H1 (cell line): Measurements from ENCODE around the gene ZC3H18. TPM values are rescaled to one million over a fixed set of nuclear protein-coding genes. Genes with fewer than 3 reads are reported as not detected.

Source experiments
- GABPA ChIP-seq: IDR thresholded peaks from 2 replicates; pipeline ENCODE4 v1.6.1; 2011; ENCODE audit warnings: mild to moderate bottlenecking, low read length, moderate library complexity, borderline replicate concordance; ENCODE audit not compliant: insufficient read depth
- HDAC6 ChIP-seq: IDR thresholded peaks from one replicate; pipeline ENCODE4 v1.7.1; 2012; ENCODE audit warnings: low read depth, mild to moderate bottlenecking, inconsistent platforms, low read length, moderate library complexity
- PHF8 ChIP-seq: fragments of 200-600 bp; sonication (generic); conservative IDR thresholded peaks from 2 replicates; pipeline ENCODE4 v1.7.1; 2012; ENCODE audit warnings: low read depth, mild to moderate bottlenecking, inconsistent platforms, low read length, moderate library complexity
- RNF2 ChIP-seq: fragments of 200-900, 300-1000 bp; sonication (generic); IDR thresholded peaks from 2 replicates; pipeline ENCODE4 v1.7.1; 2016; ENCODE audit warnings: borderline replicate concordance, low read depth, mild to moderate bottlenecking, antibody characterized with exemption, low read length; ENCODE audit not compliant: poor library complexity, severe bottlenecking; ENCODE audit errors: missing control alignments
- RXRA ChIP-seq: IDR thresholded peaks from 2 replicates; pipeline ENCODE4 v1.6.1; 2011; ENCODE audit warnings: low read depth, mild to moderate bottlenecking, low read length, moderate library complexity; ENCODE audit not compliant: insufficient read depth
- SRF ChIP-seq: IDR thresholded peaks from 2 replicates; pipeline ENCODE4 v1.6.1; 2011; ENCODE audit warnings: mild to moderate bottlenecking, low read depth, low read length, moderate library complexity
- TEAD4 ChIP-seq: IDR thresholded peaks from 2 replicates; pipeline ENCODE4 v1.6.1; 2012; ENCODE audit warnings: low read depth, low read length, inconsistent platforms, mixed read lengths
- polyA plus RNA-seq, 7 experiments: library from polyadenylated mRNA; depleted of rRNA in 3 of 7; stranded (reverse) in 5 of 7; unstranded in 2 of 7; fragments of >200 nt in 5 of 7; fragments of 200-250 nt in 2 of 7; gene quantifications; 1 replicate in 5 of 7; 2 replicates in 1 of 7; 4 replicates in 1 of 7; pipeline versions ENCODE4 v1.2.1 to v1.2.3, GENCODE V29; 2011 to 2013; ENCODE audit warnings: missing spikeins in 2 of 7, mixed read lengths in 2 of 7
- total RNA-seq: library from RNA; stranded (reverse); fragmentation: NEBNext Ultra II Directional; extraction: Animal tissue kit (Norgen Biotek cat#: 25700); gene quantifications from 2 replicates; pipeline ENCODE4 v1.2.1, GENCODE V29; 2021

The ZC3H18 gene
- total and polyA plus RNA-seq, 2 of the 8 experiments (the other 6 are each of a cell fraction or from before 2014, with no cell fraction given), result 12.1 to 73.2 TPM

DNA sequence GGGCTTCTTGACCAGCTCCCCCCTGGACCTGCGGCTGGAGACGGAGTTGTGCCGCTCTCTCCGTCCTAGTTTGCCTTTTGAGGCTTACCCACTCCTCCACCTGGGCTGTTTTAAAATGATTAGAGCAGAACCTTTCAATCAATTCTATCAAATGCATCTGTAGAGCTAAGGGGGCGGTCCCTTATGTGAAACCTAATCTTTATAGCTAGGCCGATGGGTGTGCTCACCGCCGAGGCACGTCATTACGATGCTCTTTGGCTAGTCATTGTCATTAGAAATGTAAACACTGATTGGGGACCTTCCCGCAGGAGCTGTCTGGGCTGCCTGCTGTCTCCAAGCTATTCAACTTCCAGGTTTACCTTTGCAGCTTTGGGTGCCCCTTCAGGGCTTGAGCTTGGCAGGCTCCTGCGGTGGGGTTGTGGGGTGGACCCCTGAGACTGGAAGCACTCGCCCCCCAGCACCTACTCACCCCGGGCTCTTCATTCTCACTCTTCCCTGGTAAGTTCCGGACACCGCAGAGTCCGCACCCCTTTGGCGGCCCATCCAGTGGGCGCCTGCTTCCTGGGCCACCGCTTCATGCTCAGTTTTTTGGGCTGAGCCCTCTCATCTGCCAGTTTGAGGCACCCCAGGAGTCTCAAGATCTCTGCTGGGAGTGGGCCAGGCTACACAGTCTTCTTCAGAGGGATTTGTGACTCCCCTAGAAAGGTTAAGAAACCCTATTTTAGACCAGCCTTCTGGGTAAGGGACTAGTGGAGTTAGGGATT is 47.2 kb downstream of the ZC3H18 start (continued):
- no peak for TF ChIP-seq HDAC6
- TF ChIP-seq SRF, result no peak
- TF ChIP-seq GABPA, result no peak
- TF ChIP-seq RNF2, result no peak
- no peak for TF ChIP-seq PHF8
- no peak for TF ChIP-seq RXRA
- TF ChIP-seq TEAD4, result no peak
- TF ChIP-seq, all 59 proteins: peak for 0
